H1 (cell line): ENCODE data around the gene PFKP. TPM values are rescaled to one million over a fixed set of nuclear protein-coding genes. Genes with fewer than 3 reads are reported as not detected.

Experiments
- CEBPB ChIP-seq: IDR thresholded peaks from 2 replicates; pipeline ENCODE4 v1.6.1; 2012; ENCODE audit warnings: low read depth, low read length
- RNF2 ChIP-seq: fragments of 200-900, 300-1000 bp; sonication (generic); IDR thresholded peaks from 2 replicates; pipeline ENCODE4 v1.7.1; 2016; ENCODE audit warnings: borderline replicate concordance, low read depth, mild to moderate bottlenecking, antibody characterized with exemption, low read length; ENCODE audit not compliant: poor library complexity, severe bottlenecking; ENCODE audit errors: missing control alignments
- polyA plus RNA-seq, 7 experiments: library from polyadenylated mRNA; depleted of rRNA in 3 of 7; stranded (reverse) in 5 of 7; unstranded in 2 of 7; fragments of >200 nt in 5 of 7; fragments of 200-250 nt in 2 of 7; gene quantifications; 1 replicate in 5 of 7; 2 replicates in 1 of 7; 4 replicates in 1 of 7; pipeline versions ENCODE4 v1.2.1 to v1.2.3, GENCODE V29; 2011 to 2013; ENCODE audit warnings: missing spikeins in 2 of 7, mixed read lengths in 2 of 7
- total RNA-seq: library from RNA; stranded (reverse); fragmentation: NEBNext Ultra II Directional; extraction: Animal tissue kit (Norgen Biotek cat#: 25700); gene quantifications from 2 replicates; pipeline ENCODE4 v1.2.1, GENCODE V29; 2021

Gene PFKP
- total and polyA plus RNA-seq, 2 of the 8 experiments (the other 6 are each of a cell fraction or from before 2014, with no cell fraction given) = 51.2 to 128 TPM

- TF ChIP-seq CEBPB (no peak), RNF2 (no peak)
Measured at GRCh38 chr10:3037182-3037581, 30.2 kb upstream of the PFKP start (continued).
